Hematopoietic multipotent progenitor cell treated with erythropoietin and hydrocortisone succinate and interleukin-3 and kit ligand, for 17 days (in vitro differentiated cells): ENCODE results near the gene OGG1.
"Not testable (repeated sequence)": the region's sequence is repeated elsewhere in the genome, so short reads cannot be mapped to it uniquely, and the experiment has no call there.

Experiments
- DNase-seq: peaks from one replicate; pipeline ENCODE4 v3.0.0-alpha.2; 2015; ENCODE audit warnings: low spot score

The OGG1 gene

GRCh38 chr3:9765865-9766264, 16.1 kb downstream of the OGG1 start:
- DNase-seq: no peak

DNA sequence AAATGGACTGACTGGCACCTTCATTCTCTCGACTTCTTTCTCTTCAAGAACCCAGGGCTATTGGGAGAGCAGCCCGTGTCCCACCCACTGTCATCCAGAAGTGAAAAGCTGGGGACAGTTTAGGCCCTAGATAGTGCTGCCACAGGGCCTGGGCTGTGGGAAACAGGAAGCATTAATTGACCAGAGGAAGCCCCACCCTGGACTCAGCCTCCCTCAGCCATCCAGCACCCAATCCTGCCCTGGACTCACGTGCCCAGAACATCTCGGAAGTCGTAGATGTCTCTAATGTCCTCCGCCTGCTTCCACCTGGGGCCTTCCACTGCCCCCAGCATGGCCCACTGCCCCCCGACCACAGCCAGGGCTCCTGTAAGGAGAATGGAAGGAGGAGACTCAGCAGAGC, 17.7 kb downstream of the OGG1 start:
- DNase-seq: no peak

GRCh38 chr3:9768141-9768775, 18.5 kb downstream of the OGG1 start:
- no peak for DNase-seq

- no peak for DNase-seq
These were observed 19.3 kb downstream of the OGG1 start for GRCh38 chr3:9769012-9769411.

GRCh38 chr3:9769426-9770275, 19.9 kb downstream of the OGG1 start, which contains the start of gene CAMK1:
Gene CAMK1, minus strand, starts transcription at chr3:9769947. Its CDS starts 2,198 bp downstream, at chr3:9767749.
- DNase-seq: no peak

DNA sequence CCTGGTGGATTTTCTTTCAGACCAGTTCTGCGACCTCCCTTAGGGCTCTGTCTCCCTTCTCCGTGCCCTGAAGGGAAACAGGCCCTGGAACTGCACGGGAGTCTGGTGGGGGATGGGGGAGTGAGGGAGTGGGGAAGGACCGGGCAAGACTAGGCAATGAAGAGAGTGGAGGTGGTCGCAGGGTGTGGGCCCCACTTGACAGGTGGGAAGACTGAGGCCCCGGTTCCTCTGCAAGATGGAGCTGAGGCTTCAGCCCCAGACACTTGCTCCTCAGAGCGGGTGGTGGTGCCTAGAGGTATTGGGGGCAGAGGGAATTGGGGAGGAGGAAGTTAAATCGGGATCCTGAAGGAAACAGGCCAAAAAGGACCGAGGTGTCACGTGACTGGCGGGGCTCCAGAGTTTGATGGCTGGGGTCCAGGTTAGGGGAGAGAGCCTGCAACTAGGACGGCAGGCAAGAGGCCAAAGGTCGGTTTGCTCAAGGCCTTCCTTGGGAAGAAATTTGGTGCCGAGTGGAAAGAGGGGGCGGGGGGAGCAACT, 20.6 kb downstream of the OGG1 start:
- no peak for DNase-seq

GRCh38 chr3:9771007-9771406, 21.3 kb downstream of the OGG1 start:
- DNase-seq: not testable (repeated sequence)

DNA sequence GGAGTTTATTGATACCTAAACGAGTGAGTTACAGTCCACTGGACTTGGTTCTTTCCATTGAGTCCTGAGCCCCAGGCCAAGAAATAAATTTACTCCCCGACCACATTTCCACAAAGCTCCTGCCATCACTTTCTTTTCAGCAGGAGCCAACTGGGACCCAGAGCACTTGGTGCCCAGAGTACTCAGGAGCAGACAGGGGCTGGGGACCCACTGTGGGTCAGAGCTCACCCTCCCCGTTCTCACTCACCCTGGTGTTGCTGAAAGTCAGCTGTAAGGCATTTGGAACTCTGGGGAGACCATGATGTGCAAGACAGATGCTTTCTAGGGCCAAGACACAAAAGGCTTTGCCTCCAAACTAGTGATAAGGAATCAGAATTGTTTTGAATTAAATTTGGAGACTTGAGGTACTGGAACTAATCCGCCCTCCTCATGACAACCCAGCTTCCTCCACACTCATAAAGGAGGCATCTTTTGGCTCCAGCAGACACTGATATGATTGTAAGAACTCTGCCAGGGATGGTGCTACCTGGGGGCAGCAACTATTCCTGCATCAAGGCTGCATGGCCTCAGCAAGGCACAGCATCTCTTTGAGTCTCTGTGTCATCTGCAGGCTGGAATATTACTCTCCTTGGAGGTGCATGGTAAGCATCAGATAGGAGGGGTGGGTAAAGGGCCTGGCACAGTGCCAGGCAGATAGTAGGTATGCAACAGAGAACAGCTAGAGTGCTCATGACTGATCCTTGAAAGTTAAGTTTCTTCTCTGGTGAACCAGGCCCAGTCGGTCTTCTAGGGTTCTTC, 27.3 kb downstream of the OGG1 start:
- DNase-seq: peak; percentile 21

GRCh38 chr3:9777694-9778021, 27.9 kb downstream of the OGG1 start:
- DNase-seq: no peak

DNA sequence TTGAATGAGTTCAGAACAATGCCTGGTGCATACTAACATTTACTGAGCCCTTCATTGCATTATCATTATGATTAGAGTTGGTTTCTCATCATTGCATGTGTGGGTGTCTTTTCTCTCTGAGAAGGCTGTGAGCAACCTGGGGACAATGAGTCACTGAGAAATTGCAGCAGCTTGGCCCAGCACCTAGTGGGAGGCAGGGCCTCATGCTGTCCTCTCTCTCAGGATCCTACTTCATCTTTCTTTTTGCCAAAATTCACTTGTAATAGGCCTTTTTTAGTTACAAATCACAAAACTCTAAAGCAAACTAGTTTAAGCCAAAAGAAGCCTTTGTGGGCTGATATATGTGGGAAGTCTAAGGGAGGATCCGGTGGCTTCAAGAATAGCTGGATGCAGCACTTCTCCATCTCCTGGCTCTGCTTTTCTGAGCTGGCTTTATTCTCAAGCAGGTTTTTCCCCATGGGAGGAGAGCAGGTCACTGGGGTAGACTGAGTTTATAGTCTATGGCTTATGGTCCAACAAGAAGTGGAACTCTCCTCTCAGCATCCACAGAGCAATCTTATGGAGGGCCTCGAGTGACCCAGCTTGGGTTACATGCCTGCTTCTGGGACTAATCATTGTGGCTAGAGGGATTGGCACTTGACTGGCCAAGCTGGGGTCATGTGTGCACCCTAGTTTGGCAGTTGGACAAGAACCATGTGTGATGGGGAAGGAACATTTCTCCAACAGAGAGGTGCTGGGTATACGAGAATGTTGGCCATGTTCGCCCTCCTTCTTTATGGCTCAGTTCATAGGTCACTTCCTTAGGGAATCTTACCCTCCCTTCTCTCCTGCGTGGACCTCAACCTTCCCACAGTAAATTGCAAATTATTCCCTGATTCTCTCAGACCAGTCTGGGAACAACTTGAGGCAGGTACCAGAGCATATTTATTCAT, 28.7 kb downstream of the OGG1 start:
- no peak for DNase-seq

- DNase-seq: no peak
These were observed 29.4 kb downstream of the OGG1 start for GRCh38 chr3:9779075-9779593.

DNA sequence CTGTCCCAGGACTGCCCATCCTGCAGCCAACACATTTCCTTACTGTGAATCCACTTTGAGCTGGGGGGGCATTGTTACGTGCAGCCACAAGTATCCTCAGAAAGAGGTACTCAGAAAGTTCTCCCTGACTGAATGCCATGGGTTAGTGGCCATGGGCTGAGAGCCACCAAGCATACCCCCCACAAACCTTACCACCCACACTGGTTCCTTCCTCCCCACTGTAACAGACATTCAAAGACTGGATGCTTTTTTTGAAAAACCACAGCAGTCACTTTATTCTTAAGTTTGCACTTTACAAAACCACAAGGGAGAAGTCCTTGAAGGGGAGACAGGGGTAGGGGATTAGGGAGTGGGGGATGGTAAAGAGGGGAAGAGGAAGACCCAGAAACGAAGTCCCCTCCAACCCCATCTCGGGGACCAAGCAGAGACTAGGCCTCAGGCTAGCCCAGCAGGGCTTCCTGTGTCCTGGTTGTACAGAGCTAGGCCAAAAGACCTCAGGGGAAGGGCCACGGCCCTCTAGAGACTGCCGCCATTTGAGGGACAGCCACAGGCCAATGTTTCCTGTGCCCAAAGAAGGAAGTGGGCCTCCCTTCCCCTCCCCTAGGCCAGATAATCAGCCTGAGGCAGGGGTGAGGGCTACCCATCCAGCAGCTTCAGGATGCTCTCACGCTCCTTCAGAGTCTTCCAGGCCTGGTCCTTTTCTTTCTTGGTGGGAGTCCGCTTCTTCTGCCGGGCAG, 30.1 kb downstream of the OGG1 start:
- no peak for DNase-seq

- no peak for DNase-seq
These were observed 30.7 kb downstream of the OGG1 start for GRCh38 chr3:9780458-9780812.

DNA sequence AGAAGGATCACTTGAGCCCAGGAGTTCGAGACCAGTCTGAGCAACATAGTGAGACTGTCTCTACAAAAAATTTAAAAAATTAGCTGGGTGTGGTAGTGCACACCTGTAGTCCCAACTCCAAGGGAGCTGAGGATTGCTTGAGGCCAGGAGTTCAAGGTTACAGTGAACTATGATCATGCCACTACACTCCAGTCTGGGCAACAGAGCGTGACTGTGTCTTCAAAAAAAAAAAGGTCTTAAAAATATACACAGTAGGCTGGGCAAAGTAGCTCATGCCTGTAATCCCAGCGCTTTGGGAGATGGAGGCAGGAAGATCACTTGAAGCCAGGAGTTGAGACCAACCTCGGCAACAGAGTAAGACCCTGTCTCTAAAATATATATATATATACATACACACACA, 31.2 kb downstream of the OGG1 start:
- no peak for DNase-seq

DNA sequence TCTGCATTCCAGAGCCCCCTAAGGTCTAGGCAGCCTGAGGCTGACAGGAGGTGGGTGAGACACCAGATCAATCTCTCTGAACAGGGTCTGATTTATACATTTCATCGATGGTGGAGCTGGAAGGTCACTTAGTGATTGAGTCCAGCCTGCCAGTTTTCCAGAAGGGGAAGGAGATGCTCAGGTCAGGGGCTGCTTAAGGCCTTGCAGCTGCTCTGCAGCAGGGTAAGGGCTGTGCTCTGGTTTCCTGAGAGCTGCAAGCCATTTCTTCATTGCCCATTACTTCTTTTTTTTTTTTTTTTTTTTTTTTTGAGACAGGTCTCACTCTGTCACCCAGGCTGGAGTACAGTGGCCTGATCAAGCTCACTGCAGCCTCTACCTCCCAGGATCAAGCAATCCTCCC, 31.8 kb downstream of the OGG1 start:
- DNase-seq: no peak

DNA sequence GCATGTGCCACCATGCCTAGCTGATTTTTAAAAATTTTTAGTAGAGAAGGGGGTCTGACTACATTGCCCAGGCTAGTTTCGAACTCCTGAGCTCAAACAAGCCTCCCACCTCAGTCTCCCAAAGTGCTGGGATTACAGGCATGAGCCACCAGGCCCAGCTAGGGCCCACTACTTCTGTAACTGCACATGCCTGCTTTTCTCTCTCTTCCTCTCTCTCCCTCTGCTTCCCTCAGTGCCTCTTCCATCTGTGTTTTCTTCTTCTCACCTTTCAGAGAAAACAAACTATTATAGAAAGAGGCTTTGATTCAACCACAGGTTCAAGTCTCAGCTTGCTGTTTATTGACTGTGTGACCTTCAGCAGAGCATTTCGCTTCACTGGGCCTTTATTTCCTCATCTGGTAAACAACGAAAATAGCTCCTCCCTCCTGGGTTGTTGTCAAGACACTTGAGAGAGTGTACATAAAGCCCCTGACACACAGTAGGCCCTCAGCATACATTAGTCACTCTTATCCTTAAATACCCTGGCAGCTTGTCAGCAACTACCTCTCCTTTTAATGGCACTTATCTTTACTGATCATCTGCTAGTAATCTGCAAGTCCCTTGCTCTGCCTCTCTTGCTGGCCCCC, 32.3 kb downstream of the OGG1 start:
- no peak for DNase-seq

DNA sequence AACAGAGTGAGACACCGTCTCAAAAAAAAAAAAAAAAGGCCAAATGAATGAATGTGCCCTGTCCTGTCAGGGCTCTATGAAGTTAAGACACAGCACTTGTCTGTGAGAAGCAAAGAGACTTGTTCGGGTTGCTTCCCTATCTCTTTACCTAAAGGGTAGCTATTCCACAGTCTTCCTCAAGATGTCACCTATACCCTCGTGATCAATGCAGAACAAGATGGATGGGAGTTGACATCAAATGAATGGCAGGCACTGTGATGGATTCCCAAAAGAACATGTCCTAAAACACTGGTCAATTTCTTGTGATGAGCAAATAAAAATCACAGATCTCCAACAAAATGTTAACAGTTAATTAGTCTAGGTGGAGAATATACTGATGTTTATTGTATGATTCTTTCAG, 33.0 kb downstream of the OGG1 start:
- peak; percentile 44 for DNase-seq

GRCh38 chr3:9783954-9784353, 34.2 kb downstream of the OGG1 start:
- no peak for DNase-seq

GRCh38 chr3:9784965-9785364, 35.2 kb downstream of the OGG1 start:
- DNase-seq: no peak

GRCh38 chr3:9785602-9786001, 35.9 kb downstream of the OGG1 start:
- DNase-seq: no peak
